Lower leg skin (tissue), 4 donors: ENCODE data around the gene EIF3L. TPM values are rescaled to one million over a fixed set of nuclear protein-coding genes. Genes with fewer than 3 reads are reported as not detected.

Experiments
- DNase-seq, 2 donors: peaks; one replicate each; pipeline ENCODE4 v3.0.0-alpha.2; 2019; ENCODE audit warnings: low spot score in 2 of 2
- H3K4me3 ChIP-seq: fragments of 200-600 bp; sonication (generic); 2 replicates; pipeline ENCODE4 v1.5.1; 2017; ENCODE audit warnings: mild to moderate bottlenecking, low read depth; ENCODE audit not compliant: poor library complexity, severe bottlenecking
- POLR2A ChIP-seq, 2 donors: fragments of 450-650 bp; IDR thresholded peaks; one replicate each; pipeline ENCODE4 v1.6.1; 2016 to 2017; ENCODE audit warnings: antibody characterized with exemption in 2 of 2, mild to moderate bottlenecking in 1 of 2, moderate library complexity in 1 of 2
- WGBS, 2 donors: methylation state at CpG; one replicate each; pipeline ENCODE4 v1.1.5; 2018; 5-methylcytosine and 5-hydroxymethylcytosine counted together
- intact Hi-C: fragments of 100-400 bp; cut with DNase I; formaldehyde crosslinking; loops from one replicate; pipeline ENCODE4 v1.15.0; 2023; ENCODE audit warnings: low total_unique reads
- total RNA-seq, 4 donors: library from RNA; depleted of rRNA; stranded (reverse); fragments of >200 nt; gene quantifications; one replicate each; pipeline ENCODE4 v1.1.0, GENCODE V29; 2016
- TF ChIP-seq, protein P1 (sequence below), 3 donors: fragments of 450-650 bp; IDR thresholded peaks; one replicate each; pipeline ENCODE4 v1.5.1; 2016; ENCODE audit warnings: antibody characterized with exemption in 3 of 3, mild to moderate bottlenecking in 3 of 3, moderate library complexity in 2 of 3

Gene EIF3L
- total RNA-seq, 4 donors from 2014 or later: 392 to 558 (median 489) TPM

DNA sequence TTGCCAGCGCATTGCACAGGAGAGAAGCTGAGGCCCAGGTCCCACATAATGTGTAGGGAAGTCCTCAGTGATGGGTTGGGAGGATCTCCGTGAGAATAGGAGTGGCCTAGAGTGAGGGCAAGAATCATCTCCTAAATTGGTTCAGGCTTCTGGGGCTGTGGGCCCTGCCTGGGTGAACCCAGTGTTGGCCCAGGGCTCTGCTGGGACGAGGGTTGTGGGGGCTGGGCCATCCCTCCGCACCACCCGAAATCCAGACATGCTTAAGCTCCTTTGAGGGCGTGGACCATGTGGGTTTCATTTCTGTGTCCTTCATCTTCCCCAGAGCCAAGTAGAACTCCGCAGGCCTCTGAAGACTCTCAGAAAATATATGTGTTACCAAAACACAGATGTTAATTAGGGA is 60.5 kb downstream of the EIF3L start:
- intact Hi-C loops: no loop called here
- TF ChIP-seq POLR2A (IDR thresholded peaks at IDR 0.05): no peak
- TF ChIP-seq, protein P1, sequence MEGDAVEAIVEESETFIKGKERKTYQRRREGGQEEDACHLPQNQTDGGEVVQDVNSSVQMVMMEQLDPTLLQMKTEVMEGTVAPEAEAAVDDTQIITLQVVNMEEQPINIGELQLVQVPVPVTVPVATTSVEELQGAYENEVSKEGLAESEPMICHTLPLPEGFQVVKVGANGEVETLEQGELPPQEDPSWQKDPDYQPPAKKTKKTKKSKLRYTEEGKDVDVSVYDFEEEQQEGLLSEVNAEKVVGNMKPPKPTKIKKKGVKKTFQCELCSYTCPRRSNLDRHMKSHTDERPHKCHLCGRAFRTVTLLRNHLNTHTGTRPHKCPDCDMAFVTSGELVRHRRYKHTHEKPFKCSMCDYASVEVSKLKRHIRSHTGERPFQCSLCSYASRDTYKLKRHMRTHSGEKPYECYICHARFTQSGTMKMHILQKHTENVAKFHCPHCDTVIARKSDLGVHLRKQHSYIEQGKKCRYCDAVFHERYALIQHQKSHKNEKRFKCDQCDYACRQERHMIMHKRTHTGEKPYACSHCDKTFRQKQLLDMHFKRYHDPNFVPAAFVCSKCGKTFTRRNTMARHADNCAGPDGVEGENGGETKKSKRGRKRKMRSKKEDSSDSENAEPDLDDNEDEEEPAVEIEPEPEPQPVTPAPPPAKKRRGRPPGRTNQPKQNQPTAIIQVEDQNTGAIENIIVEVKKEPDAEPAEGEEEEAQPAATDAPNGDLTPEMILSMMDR (IDR thresholded peaks at IDR 0.05): no peak
- DNase-seq: no peak
- WGBS, 2 donors: 40 to 44% methylated on average over 7 of the region's 7 CpGs
- no peak overlapping the region for H3K4me3 ChIP-seq

DNA sequence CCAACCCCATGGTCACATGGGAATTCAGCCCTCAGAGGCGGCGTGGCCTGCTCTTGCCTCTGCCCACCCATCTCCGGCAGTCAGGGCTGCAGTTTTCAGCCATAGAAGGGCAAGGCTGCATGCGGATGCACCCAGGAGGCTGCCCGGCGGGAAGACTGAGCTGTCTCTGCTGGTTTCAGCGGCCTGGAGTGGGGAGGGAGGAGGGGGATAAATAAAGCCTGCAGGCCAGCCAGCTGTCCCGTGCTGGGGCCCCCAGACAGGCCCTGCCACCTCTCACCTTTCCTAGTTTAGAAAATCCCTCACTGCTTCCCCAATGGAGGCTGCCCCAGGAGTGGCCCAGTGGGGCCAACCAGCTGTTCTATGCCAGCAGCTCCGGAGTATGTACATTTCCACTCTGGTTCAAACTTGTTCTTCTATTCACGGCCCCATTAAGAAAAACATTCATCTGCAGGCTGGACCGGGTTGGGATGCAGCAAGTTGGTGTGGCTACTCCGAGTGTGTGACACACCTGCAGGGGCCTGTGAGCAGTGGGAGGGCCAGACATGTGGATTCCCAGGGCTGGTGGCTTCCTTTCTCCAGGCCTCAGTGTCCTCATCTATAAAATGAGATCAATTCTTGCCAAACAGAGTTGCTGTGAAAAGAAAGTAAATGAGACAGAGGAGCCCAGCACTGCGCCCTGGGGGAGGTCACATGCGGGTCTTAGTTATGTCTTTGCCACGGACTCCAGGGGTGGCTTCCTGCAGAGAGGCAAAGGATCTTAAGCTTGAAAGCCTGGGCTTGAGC is 61.9 kb downstream of the EIF3L start:
- intact Hi-C loops: no loop called here
- WGBS, 2 donors: 35 to 40% methylated on average over 14 to 15 of the region's 15 CpGs
- no peak for DNase-seq

DNA sequence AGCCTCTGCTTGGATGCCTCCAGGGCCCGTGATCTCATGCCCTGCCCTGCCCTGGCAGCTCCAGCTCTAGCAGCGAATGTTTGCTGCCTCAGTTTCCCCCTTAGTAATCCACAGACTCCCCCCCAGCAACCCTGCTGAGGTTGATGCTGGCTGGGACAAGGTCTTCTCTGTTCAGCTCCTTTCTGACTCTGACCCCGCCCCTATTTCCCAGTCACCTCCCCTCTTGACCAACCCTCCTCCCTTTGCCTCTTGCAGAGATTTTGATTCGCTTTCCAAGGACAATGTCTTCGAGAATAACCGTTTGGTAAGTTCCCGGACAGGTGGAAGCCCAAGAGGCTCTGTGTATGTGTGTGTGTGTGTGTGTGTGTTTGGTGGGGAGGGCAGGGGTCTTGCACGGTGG is 62.5 kb downstream of the EIF3L start:
- TF ChIP-seq, protein P1 (IDR thresholded peaks at IDR 0.05): no peak
- no peak for TF ChIP-seq POLR2A (IDR thresholded peaks at IDR 0.05)
- no peak overlapping the region for H3K4me3 ChIP-seq
- no peak for DNase-seq
- intact Hi-C loops: no loop called here
- 68% methylated on average over 8 of the region's 8 CpGs for WGBS, 2 donors

More for the DNA sequence above, 61.9 kb downstream of the EIF3L start:
- H3K4me3 ChIP-seq: no peak overlapping the region
- TF ChIP-seq, protein P1 (IDR thresholded peaks at IDR 0.05): no peak
- no peak for TF ChIP-seq POLR2A (IDR thresholded peaks at IDR 0.05)

DNA sequence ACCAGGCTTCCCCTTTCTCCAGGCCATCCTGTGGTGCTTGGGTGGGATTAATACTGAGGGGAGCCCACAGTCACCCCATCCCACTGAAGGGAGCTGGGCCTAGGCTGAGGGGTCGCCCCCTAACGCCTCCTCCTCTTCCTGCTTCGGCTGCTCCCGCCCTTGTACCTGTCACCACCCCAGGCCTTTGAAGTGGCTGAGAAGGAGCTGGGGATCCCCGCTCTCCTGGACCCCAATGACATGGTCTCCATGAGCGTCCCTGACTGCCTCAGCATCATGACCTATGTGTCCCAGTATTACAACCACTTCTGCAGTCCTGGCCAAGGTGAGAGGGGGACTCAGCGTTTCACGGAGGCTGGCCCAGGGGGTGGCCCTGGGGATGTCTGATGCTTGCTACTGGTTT is 63.0 kb downstream of the EIF3L start:
- intact Hi-C loops: no loop called here
- no peak for DNase-seq
- WGBS, 2 donors: 84 to 87% methylated on average over 8 of the region's 8 CpGs
- no peak overlapping the region for H3K4me3 ChIP-seq
- TF ChIP-seq, protein P1 (IDR thresholded peaks at IDR 0.05): no peak
- no peak for TF ChIP-seq POLR2A (IDR thresholded peaks at IDR 0.05)

DNA sequence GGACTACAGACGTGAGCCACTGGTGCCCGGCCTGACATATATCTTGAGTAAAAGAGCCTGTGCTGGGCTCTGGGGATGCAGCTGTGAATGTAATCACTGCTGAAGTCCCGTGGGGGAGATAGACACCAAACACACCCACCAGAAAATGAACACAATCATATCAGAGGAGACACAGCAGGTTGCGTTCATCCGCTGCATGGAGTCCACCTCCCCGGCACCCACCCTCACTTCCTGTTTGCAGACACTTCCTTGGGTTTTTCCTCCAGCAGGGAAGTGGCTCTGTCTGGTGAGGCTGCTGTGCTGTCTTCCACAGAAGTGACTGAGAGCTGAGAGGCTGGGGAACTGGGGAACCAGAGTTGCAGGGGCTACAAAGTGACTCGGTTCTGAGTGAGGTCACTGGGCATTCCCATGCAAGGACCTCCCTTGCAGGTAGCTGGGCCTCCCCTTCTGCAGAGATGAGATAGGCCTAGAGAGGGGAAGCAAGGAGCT is 64.1 kb downstream of the EIF3L start:
- intact Hi-C loops: no loop called here
- 73 to 78% methylated on average over 7 of the region's 7 CpGs for WGBS, 2 donors
- no peak for DNase-seq
- TF ChIP-seq POLR2A (IDR thresholded peaks at IDR 0.05): no peak
- TF ChIP-seq, protein P1 (IDR thresholded peaks at IDR 0.05): no peak
- no peak overlapping the region for H3K4me3 ChIP-seq
